ENCODE results near the gene IFITM10. TPM values are rescaled to one million over a fixed set of nuclear protein-coding genes. Genes with fewer than 3 reads are reported as not detected.

The IFITM10 gene
- total RNA-seq, 1 donor from 2014 or later = 1.1 TPM

DNA sequence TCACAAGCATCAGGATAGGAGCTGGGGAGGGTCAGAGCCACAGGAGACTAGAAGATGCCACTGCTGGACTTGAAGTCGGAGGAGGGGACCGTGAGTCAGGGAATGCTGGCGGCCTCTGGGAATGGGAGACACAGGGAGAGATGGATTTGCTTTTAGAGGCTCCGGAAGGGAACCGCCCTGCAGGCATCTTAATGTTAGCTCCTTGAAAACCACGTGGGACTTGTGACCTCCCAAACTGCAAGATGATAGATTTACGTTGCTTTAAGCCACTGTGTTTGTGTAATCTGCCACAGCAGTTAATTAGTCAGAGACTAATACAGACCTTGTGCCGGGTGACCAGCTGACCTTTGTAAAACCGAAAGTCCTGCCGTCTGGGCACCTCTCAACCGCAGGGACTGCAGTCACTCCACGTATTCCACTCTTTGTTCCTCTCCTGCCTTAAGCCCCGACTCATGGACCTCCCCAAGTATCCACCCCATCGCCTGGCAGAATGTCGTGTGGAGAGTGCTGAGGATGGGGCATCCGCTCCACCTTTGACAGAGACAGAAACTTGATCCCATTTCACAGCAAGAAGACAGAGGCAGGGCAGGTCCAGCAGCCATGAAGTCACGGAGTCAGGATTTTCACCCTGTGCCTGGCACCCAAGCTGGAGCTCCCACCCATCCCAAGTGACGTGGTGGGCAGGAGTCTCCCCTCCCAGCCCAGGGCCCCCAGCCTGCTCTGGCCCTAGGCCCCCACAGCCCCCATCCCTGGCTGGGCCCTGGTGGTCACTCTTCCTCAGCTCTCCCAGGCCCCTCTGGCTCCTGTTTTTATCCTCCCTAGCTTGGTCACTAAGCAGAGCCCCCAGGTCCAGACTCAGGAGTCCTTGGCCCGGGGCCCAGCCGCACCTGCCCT is 32.7 kb upstream of the IFITM10 start:
- peak; percentile 47 for DNase-seq (ENCODE audit: low read depth)
- no peaks in the 10 kb centered on the region for H3K27me3 ChIP-seq (ENCODE audit: control insufficient read depth, insufficient read depth, low read length)

DNA sequence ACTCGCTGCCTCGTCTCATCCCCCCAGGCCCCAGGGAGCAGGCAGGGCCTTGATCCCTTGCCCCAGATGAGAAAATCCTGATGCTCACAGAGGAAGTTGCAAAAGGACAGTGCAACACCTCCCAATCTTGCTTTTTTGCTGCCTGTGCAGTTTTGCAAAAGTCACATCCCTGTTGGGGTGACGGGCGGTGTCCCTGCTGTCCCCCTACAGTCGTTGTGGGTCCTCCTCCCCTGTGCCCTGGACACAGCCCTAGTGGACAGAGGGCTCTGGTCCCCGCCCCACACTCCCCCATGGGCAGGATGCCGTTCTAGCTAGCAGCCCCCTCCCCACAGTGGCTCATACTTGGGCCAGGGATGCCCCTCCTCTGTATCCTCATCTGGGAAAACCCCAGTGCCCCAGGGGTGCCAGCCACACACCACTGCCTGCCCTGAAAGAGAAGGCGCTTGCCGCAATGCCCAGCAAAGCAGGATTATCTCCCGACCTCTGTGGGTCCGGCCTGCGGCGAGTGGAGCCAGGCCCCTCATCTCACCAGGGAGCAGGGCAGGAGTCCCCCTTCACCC is 31.7 kb upstream of the IFITM10 start:
- TF ChIP-seq, protein P1, sequence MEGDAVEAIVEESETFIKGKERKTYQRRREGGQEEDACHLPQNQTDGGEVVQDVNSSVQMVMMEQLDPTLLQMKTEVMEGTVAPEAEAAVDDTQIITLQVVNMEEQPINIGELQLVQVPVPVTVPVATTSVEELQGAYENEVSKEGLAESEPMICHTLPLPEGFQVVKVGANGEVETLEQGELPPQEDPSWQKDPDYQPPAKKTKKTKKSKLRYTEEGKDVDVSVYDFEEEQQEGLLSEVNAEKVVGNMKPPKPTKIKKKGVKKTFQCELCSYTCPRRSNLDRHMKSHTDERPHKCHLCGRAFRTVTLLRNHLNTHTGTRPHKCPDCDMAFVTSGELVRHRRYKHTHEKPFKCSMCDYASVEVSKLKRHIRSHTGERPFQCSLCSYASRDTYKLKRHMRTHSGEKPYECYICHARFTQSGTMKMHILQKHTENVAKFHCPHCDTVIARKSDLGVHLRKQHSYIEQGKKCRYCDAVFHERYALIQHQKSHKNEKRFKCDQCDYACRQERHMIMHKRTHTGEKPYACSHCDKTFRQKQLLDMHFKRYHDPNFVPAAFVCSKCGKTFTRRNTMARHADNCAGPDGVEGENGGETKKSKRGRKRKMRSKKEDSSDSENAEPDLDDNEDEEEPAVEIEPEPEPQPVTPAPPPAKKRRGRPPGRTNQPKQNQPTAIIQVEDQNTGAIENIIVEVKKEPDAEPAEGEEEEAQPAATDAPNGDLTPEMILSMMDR (IDR thresholded peaks at IDR 0.05; ENCODE audit: insufficient read depth, low read length, poor library complexity, severe bottlenecking) = no peak
- Histone ChIP-seq H3K36me3 (ENCODE audit: control insufficient read depth, insufficient read depth, low read length) (no peaks in the 10 kb centered on the region), H3K4me3 (ENCODE audit: low read depth, low read length) (no peak overlapping the region), H3K27me3 (ENCODE audit: control insufficient read depth, insufficient read depth, low read length) (no peaks in the 10 kb centered on the region)
- DNase-seq (ENCODE audit: low read depth) = no peak

More for the DNA sequence above, 32.7 kb upstream of the IFITM10 start:
- TF ChIP-seq, protein P1 (IDR thresholded peaks at IDR 0.05; ENCODE audit: insufficient read depth, low read length, poor library complexity, severe bottlenecking) = no peak
- H3K36me3 ChIP-seq (ENCODE audit: control insufficient read depth, insufficient read depth, low read length) = no peaks in the 10 kb centered on the region
- H3K4me3 ChIP-seq (ENCODE audit: low read depth, low read length) = no peak overlapping the region

DNA sequence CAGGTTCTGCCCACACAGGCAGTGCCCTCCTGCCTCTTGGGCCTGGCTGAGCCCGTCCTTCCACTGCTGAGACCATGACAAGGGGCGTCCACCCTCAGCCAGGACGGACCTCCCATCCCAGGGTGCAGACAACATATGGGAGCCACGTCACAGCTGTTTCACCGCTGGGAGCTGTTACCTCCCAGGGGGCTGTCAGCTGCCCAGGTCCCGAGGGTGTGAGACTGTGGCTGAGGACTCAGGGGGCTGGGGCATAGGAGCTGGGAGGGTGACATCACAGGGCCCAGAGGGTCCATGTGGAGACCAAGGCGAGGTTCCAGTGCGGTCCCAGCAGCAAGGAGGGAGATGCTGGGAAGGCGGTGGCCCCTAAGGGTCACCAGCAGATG is 31.2 kb upstream of the IFITM10 start:
- Histone ChIP-seq H3K27me3 (ENCODE audit: control insufficient read depth, insufficient read depth, low read length) (no peaks in the 10 kb centered on the region), H3K36me3 (ENCODE audit: control insufficient read depth, insufficient read depth, low read length) (no peaks in the 10 kb centered on the region), H3K4me3 (ENCODE audit: low read depth, low read length) (no peak overlapping the region)
- TF ChIP-seq, protein P1 (IDR thresholded peaks at IDR 0.05; ENCODE audit: insufficient read depth, low read length, poor library complexity, severe bottlenecking) = no peak
- DNase-seq (ENCODE audit: low read depth) = no peak

DNA sequence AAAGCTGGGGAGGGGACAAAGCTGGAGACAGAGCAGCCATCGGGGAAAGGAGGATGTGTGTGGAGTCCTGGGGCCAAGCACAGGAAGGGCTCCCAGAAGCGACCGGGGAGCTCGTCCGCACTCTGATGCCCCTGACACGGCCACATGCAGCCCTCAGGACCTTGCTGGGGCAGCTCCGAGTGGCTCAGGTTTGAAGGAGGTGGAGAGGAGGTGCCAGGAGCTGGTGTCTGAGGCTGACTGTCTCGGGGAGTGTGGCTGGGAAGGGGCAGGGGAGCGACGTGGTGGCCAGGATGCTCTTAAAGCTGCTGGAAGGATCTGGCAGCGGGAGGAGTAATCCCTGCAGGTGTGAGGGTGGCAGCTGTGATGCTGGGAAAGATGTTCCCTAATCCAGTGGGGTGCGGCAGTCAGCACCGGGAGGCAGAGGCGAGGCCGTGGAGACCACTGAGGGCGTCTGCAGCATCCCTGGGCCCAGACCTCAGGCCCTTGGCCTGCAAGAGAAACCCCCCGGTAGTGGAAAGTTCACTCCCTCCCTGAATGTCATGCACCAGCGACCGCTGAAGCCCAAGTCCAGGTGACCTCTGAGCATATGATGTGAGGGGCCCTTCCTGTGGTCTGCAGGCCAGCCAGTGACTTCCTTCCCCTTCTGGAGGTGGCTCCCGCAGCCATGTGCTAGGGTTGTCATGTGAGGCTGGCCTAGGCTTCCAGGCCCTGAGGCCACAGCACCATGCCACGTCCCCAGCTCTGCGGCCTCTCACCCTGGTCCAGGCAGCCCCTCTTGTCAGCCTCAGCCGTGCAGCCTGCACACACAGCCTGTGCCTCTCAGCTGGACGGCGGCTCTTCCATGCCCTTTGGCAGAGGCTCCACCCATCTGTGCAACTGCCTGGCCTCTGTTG is 30.6 kb upstream of the IFITM10 start:
- no peak for DNase-seq (ENCODE audit: low read depth)
- TF ChIP-seq, protein P1 (IDR thresholded peaks at IDR 0.05; ENCODE audit: insufficient read depth, low read length, poor library complexity, severe bottlenecking) = no peak
- Histone ChIP-seq H3K4me3 (ENCODE audit: low read depth, low read length) (no peak overlapping the region), H3K27me3 (ENCODE audit: control insufficient read depth, insufficient read depth, low read length) (no peaks in the 10 kb centered on the region), H3K36me3 (ENCODE audit: control insufficient read depth, insufficient read depth, low read length) (no peaks in the 10 kb centered on the region)

DNA sequence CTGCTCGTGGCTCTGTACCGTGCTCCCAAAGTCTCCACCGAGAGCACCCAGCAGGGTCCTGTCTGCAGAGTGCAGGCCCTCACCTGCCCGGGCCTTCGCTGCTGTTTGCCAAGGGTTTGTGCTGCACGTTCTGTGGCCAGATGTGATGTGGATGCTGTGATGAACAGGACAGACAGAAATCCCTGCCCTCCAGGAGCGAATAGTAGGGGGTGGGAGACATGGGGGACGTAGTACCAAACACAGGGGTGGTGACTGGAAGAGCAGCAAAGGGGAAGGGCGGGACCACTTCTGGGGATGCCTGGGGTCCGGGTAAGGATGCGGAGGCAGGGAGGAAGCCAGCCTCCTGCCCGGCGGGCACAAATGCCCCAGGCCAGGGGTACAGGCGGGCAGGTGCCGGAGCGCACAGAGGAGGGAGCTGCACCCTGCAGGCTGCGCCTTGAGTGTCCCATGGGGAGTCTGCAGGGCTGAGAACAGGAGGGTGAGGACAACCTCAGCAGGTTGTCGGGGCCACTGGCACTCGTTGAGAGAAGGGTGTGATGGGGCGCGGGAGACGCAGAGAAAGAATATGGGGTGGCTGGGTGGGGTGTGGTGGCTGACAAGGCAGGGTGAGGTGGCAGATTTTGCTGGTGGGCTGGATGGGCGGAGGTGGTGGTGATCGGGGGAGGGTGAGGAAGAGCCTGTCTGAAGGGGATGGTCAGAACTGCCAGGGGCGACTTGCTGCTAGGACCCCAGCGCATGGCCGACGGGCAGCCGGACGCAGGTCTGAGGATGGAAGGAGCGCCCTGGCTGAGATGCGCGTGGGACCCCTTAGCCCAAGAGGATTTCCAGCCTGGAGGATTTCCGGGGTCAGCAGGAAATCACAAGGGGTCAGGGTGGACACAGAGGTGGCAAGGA is 29.7 kb upstream of the IFITM10 start:
- H3K4me3 ChIP-seq (ENCODE audit: low read depth, low read length) = no peak overlapping the region
- H3K36me3 ChIP-seq (ENCODE audit: control insufficient read depth, insufficient read depth, low read length) = no peaks in the 10 kb centered on the region
- DNase-seq (ENCODE audit: low read depth) = no peak
- H3K27me3 ChIP-seq (ENCODE audit: control insufficient read depth, insufficient read depth, low read length) = no peaks in the 10 kb centered on the region
- TF ChIP-seq, protein P1 (IDR thresholded peaks at IDR 0.05; ENCODE audit: insufficient read depth, low read length, poor library complexity, severe bottlenecking) = no peak
